HG03135 (cell line): ENCODE results near the gene COX17.

Experiments
- ATAC-seq: cut with Tn5 transposase; IDR thresholded peaks from one replicate; pipeline ENCODE4 v1.9.1; 2021; ENCODE audit warnings: mild to moderate bottlenecking, moderate library complexity; ENCODE audit not compliant: unreplicated experiment

COX17 gene

GRCh38 chr3:119625451-119626153, 51.6 kb downstream of the COX17 start:
- no peak for ATAC-seq

- no peak for ATAC-seq
These were observed 53.0 kb downstream of the COX17 start for GRCh38 chr3:119624002-119624720.

- no peak for ATAC-seq
These were observed 56.3 kb downstream of the COX17 start for GRCh38 chr3:119620899-119621298.
